Measurements from ENCODE around the gene TNS1. TPM values are rescaled to one million over a fixed set of nuclear protein-coding genes. Genes with fewer than 3 reads are reported as not detected.

Gene TNS1
- total RNA-seq, 1 experiment from 2014 or later = 1.5 TPM

GRCh38 chr2:217785544-217786045, 217.2 kb downstream of the TNS1 start:
- H2AFZ ChIP-seq (ENCODE audit: low read length) = peak overlapping the region; percentile 64
- no peak overlapping the region for H3K27ac ChIP-seq (ENCODE audit: low read length)
- no peak overlapping the region for H3K4me3 ChIP-seq (ENCODE audit: low read length)
- H3K36me3 ChIP-seq (ENCODE audit: low read depth, low read length) = no peaks in the 10 kb centered on the region
- ChIA-PET POLR2A (ENCODE audit: unreplicated experiment) (no interaction called here), CTCF (interaction anchor here (0.6 to 1.2 kb wide), 6 partner anchors 101 to 1139 kb away, joined by 3 to 8 read pairs (median 5); partner anchors contain the start of gene RUFY4)
- H3K9ac ChIP-seq (ENCODE audit: low read length) = no peak overlapping the region
- TF ChIP-seq EZH2phosphoT487 (IDR thresholded peaks at IDR 0.05; ENCODE audit: borderline replicate concordance, low read length) = no peak
- TF ChIP-seq CTCF (conservative IDR thresholded peaks at IDR 0.05; ENCODE audit: low read depth, low read length) = peak; percentile 95
- no peaks in the 10 kb centered on the region for H3F3A ChIP-seq (ENCODE audit: low read length, unreplicated experiment)
- H3K27me3 ChIP-seq (ENCODE audit: low read length) = peaks cover 15% of the 10 kb centered on the region; the same call in 1 of the 2 replicates
- no TSS peak for BruUV-seq (replicated peaks)
- peak overlapping the region; percentile 56; the same call in 1 of the 2 replicates for H3K4me2 ChIP-seq (ENCODE audit: low read length)
- H4K20me1 ChIP-seq (ENCODE audit: low read length) = no peaks in the 10 kb centered on the region
- ATAC-seq (peak; percentile 89), DNase-seq (peak; percentile 81)
- intact Hi-C loops (cut with micrococcal nuclease) = loop anchor here (1.0 to 2.0 kb wide), 3 partner anchors 101 to 249 kb away; no protein-coding TSS in a partner anchor
- H3K4me1 ChIP-seq (ENCODE audit: insufficient read depth, low read length) = no peaks in the 10 kb centered on the region
- no peaks in the 10 kb centered on the region for H3K79me2 ChIP-seq (ENCODE audit: low read length)
- no peaks in the 10 kb centered on the region for H3K9me2 ChIP-seq (replicated peaks; ENCODE audit: low read length)
- no peaks in the 10 kb centered on the region for H3K9me3 ChIP-seq (ENCODE audit: low read length)

DNA sequence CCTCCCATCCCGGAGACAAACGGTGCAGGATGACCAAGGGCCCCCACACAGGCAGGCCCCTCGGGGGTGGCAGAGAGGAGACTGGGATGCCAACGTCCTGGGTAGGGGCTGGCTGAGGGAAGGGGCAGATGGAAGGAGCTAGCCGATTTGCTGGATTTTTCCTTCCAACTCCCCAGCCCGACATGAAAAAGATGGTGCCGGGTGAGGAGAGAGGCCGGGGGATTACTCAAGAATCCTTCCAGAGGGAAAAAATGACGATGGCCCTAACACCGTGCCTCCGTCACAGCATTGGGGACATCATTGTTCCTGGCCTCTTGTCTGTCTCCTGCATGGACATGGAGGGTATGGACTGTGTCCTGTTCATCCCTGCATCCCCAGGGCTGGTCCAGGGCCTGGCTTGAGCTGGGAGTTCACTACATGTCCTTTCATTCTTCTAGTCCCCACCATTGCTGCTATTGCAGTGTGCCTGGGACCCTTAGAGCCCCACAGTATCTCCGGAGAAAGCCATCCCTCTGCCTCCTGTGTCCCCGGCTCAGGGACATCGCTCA, 217.7 kb downstream of the TNS1 start:
- DNase-seq (no peak), ATAC-seq (peak; percentile 22)
- no TSS peak for BruUV-seq (replicated peaks)
- Histone ChIP-seq H3K27ac (ENCODE audit: low read length) (no peak overlapping the region), H3F3A (ENCODE audit: low read length, unreplicated experiment) (no peaks in the 10 kb centered on the region), H3K9me2 (replicated peaks; ENCODE audit: low read length) (no peaks in the 10 kb centered on the region), H3K27me3 (ENCODE audit: low read length) (peaks cover 16% of the 10 kb centered on the region; the same call in 1 of the 2 replicates), H3K9me3 (ENCODE audit: low read length) (no peaks in the 10 kb centered on the region), H4K20me1 (ENCODE audit: low read length) (no peaks in the 10 kb centered on the region), H3K36me3 (ENCODE audit: low read depth, low read length) (no peaks in the 10 kb centered on the region), H3K4me2 (ENCODE audit: low read length) (peak overlapping the region; percentile 56; the same call in 1 of the 2 replicates), H3K4me1 (ENCODE audit: insufficient read depth, low read length) (no peaks in the 10 kb centered on the region), H3K4me3 (ENCODE audit: low read length) (no peak overlapping the region), H3K79me2 (ENCODE audit: low read length) (no peaks in the 10 kb centered on the region), H2AFZ (ENCODE audit: low read length) (peak overlapping the region; percentile 64), H3K9ac (ENCODE audit: low read length) (no peak overlapping the region)
- CTCF ChIA-PET = interaction anchor here (1.0 to 1.2 kb wide), 2 partner anchors 102 to 250 kb away, joined by 5 to 8 read pairs; no protein-coding TSS in a partner anchor
- intact Hi-C loops (cut with micrococcal nuclease) = loop anchor here (1.0 to 2.0 kb wide), 3 partner anchors 101 to 250 kb away; no protein-coding TSS in a partner anchor
- no peak for TF ChIP-seq EZH2phosphoT487 (IDR thresholded peaks at IDR 0.05; ENCODE audit: borderline replicate concordance, low read length)
- no peak for TF ChIP-seq CTCF (conservative IDR thresholded peaks at IDR 0.05; ENCODE audit: low read depth, low read length)
- no peak for TF ChIP-seq EZH2 (IDR thresholded peaks at IDR 0.05; ENCODE audit: low read length, unreplicated experiment)
- POLR2A ChIA-PET (ENCODE audit: unreplicated experiment) = no interaction called here

DNA sequence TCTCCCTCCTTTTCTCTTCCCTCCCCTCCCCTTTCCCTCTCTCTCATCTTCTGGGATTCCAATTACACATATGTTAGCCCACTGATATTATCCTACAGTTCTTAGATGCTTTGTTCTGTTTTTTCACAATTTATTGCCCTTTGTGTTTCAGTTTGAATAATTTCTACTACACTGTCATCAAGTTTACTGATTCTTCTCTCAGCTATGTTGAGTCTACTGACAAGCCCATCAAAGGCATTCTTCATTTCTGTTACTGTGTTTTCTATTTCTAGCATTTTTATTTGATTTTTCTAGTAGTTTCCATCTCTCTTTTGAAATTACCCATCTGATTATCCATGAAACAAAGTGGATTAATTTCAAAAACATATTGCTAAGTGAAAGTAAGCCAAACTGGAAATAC, 219.6 kb downstream of the TNS1 start:
- Histone ChIP-seq H3K4me3 (ENCODE audit: low read length) (no peak overlapping the region), H3K9me2 (replicated peaks; ENCODE audit: low read length) (no peaks in the 10 kb centered on the region), H3K4me1 (ENCODE audit: insufficient read depth, low read length) (no peaks in the 10 kb centered on the region), H2AFZ (ENCODE audit: low read length) (no peak overlapping the region), H3K27me3 (ENCODE audit: low read length) (peaks cover 31% of the 10 kb centered on the region), H3K4me2 (ENCODE audit: low read length) (no peak overlapping the region), H3K9me3 (ENCODE audit: low read length) (no peaks in the 10 kb centered on the region), H3K79me2 (ENCODE audit: low read length) (no peaks in the 10 kb centered on the region), H3K27ac (ENCODE audit: low read length) (no peak overlapping the region), H3K36me3 (ENCODE audit: low read depth, low read length) (no peaks in the 10 kb centered on the region), H3K9ac (ENCODE audit: low read length) (no peak overlapping the region), H4K20me1 (ENCODE audit: low read length) (no peaks in the 10 kb centered on the region), H3F3A (ENCODE audit: low read length, unreplicated experiment) (no peaks in the 10 kb centered on the region)
- DNase-seq (no peak), ATAC-seq (no peak)
- intact Hi-C loops (cut with micrococcal nuclease) = no loop called here
- ChIA-PET POLR2A (ENCODE audit: unreplicated experiment) (no interaction called here), CTCF (no interaction called here)
- no TSS peak for BruUV-seq (replicated peaks)
- TF ChIP-seq EZH2phosphoT487 (IDR thresholded peaks at IDR 0.05; ENCODE audit: borderline replicate concordance, low read length) = no peak
- no peak for TF ChIP-seq CTCF (conservative IDR thresholded peaks at IDR 0.05; ENCODE audit: low read depth, low read length)
- TF ChIP-seq EZH2 (IDR thresholded peaks at IDR 0.05; ENCODE audit: low read length, unreplicated experiment) = no peak
